Fibroblast of skin of left quadriceps (primary cell): ENCODE measurements around the gene HDAC3.

Experiments
- DNase-seq, 2 experiments: peaks; one replicate each; pipeline ENCODE4 v3.0.0-alpha.2; 2013; ENCODE audit warnings: low read depth in 2 of 2

Gene HDAC3

DNA sequence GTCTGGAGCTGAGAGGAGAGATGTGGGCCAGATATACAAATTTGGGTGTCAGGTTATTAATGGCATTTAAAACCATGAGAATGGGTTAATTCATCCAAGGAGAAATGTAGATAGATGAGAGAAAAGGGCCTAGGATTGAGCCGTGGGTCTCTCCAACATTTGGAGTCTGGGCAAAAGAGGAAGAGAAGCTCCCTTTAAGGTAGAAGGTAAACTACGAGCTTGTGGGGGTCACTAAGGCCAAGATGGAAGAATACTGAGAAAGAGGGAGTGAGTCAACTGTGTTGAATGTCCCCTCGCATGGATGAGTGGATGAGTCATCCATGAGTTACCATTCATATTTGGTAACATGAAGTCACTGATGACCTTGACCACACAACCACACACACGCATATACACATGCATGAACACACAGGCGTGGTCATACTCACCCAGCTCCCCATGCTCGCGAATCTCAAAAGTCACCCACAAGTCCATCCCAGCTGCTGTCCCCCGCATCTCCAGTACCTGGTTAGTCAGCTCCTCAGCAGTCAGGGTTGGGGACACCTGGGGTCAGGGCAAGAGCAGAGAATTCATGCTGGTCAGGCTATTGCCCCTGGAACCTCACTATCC is 21.4 kb upstream of the HDAC3 start:
- DNase-seq, result peak; percentile 60 to 62

- DNase-seq, result no peak
Measured at GRCh38 chr5:141657404-141657803, 20.8 kb upstream of the HDAC3 start.

GRCh38 chr5:141656396-141656795 is 19.7 kb upstream of the HDAC3 start:
- no peak for DNase-seq

- DNase-seq, result no peak
Measured at GRCh38 chr5:141655020-141655419, 18.4 kb upstream of the HDAC3 start.

GRCh38 chr5:141654298-141654697 is 17.6 kb upstream of the HDAC3 start:
- DNase-seq, result peak; percentile 67 to 70

- DNase-seq, result no peak
Measured at GRCh38 chr5:141651728-141652105, 15.1 kb upstream of the HDAC3 start.

- DNase-seq, result peak in 1 of 2 experiments; percentile 23
Measured at GRCh38 chr5:141650851-141651727, 14.4 kb upstream of the HDAC3 start, which contains the start of gene FCHSD1. TSS of gene FCHSD1 (minus strand) at chr5:141651418. CDS start at chr5:141651368, 50 bp downstream.

- DNase-seq, result no peak
Measured at GRCh38 chr5:141649972-141650371, 13.3 kb upstream of the HDAC3 start.

DNA sequence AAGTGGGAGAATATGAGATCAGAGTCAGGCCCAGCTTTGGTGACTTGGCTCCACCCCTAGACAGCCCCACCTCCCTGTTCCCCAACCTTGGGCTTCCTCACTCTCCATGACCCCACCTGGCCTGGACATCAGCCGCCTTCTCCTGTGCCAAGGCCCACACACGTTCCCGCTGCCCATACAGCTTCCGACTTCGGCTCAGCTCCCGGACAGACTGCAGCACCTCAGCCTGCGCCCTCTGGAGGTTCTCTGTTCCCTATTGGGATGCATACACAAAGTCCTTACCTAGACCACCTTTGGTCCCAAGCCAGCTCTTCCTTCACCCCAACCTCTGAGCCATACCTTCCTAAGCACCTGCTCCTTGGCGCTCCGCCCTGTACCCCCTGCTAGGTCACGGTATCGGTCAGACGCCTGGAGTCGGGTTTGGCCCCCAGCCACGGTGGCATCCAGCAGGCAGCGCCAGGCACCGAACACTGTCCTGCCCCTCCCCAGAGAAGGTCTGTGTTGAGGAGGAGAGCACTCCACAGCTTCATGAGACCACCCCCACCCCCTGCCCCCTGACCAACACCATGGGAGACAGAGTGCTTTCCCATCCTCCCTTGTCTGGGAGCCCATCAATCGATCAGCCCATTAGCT is 12.5 kb upstream of the HDAC3 start:
- DNase-seq, result no peak

DNA sequence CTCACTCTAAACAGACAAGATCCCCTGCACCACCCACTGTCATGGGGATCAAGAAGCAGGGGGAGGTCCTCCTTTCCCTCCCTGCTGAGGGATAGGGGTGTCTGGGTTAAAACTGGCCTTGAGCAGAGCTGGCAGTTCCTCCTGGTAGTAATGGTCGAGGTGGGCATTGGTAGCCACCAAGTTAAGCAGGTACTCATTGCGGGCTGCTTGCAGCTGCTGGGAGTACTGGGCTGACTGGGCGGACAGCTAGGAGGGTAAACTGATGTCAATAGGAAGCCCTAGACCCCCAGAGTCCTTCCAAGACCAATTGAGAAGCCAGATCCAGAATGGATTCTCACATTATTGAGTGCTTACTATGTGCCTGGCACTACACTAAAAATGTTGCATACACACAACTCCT is 11.2 kb upstream of the HDAC3 start:
- no peak for DNase-seq

DNA sequence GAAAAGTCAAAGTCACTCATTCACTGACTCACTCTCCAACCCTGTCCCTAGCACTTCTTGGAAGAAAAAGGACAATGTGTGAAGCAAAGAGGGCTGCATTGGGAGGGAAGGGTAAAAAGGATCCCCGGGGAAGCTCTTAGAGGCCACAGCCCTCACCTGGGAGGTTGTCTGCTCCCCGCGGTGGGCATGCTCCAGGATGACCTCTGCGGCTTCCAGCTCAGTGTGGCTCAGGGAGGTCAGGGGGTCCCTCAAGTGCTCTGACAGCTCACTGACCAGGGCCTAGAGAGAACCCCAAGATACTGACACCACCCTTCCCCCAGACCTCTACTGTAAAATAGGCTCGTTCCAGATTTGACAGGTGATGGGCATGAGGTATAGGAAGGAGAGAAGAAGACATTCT is 10.6 kb upstream of the HDAC3 start:
- DNase-seq, result no peak

GRCh38 chr5:141646026-141646425 is 9.4 kb upstream of the HDAC3 start:
- no peak for DNase-seq

DNA sequence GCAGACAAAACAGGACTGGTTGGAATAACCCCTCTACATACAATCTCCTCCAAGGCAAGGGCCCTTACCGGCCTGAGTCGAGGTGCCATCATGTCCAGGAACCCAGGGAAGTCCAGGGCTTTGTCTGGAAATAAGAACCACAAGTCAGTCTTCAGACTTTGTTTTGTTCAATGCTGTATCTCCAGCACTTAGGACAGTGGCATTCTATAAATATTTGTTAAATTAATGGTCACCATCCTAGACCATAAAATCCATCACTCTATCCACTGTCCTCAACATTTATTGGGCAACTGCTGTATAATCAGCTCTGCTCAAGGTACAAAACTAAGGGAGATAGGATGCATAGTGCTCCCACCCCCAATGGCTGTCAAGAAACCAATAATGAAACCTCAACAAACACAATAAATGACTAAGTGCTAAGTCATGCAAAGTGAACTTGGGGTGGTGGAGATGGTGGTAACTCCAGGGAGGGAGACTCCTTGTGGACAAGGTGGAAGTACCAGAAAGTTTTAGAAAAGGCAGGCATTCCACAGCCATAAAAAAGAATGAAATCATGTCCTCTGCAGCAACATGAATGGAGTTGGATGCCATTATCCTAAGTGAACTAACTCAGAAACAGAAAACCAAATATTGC is 5.1 kb upstream of the HDAC3 start:
- DNase-seq, result peak; percentile 40 to 44

- no peak for DNase-seq
Measured at GRCh38 chr5:141640698-141641097, 4.0 kb upstream of the HDAC3 start.

DNA sequence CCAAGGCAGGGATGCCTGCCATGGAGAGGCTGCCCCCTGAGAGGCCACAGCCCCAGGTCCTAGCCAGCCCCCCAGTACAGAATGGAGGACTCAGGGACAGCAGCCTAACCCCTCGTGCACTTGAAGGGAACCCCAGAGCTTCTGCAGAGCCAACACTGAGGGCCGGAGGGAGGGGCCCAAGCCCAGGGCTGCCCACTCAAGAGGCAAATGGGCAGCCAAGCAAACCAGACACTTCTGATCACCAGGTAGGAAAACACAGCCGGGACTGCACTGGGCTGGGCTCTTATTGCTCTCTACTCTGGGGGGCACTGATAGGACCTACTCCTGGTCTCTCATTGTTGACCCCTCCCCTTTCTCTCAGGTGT is 3.4 kb upstream of the HDAC3 start:
- DNase-seq, result no peak

DNA sequence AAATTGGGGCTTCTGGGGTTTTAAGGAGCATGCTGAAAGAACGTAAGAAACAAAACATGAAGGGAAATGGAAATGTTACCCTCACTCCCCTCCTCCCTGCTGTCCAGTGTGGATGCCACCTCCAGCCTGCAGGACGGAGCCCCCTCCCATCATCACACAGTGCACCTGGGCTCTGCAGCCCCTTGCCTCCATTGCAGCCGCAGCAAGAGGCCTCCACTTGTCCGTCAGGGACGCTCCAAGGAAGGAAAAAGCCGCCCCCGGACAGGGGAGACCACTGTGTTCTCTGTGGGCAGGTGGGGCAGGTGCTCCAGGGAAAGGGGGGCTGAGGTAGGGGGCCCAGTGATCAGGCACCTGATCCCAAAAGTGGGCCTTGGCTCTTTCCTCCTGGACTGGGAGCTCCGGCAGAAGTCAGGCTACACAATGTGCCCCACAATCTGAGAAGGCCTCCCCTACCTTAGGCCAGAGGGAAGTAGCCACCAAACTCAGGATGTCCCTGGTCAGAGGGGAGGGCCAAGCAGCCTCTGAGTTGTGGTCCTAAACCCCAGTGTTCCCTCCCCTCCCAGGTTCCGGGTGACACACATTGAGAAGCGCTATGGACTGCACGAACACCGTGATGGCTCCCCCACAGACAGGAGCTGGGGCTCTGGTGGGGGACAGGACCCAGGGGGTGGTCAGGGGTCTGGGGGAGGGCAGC is 2.9 kb upstream of the HDAC3 start:
- no peak for DNase-seq

DNA sequence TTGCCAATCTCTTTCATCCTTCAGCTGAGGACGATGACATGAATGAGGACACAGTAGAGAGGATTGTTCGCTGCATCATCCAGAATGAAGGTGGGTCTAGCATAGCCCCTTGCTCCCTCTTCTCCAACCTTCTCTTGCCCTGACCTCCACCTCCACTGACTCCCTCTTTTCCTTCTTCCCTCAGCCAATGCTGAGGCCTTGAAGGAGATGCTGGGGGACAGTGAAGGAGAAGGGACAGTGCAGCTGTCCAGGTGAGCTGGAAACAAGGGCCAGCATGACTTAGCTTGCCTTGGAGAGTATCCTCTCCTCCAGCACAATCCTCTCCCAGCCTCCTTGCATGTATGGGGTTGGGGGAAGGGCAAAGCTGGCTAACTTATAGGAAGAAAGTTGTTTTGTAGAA is 2.1 kb upstream of the HDAC3 start:
- no peak for DNase-seq

DNA sequence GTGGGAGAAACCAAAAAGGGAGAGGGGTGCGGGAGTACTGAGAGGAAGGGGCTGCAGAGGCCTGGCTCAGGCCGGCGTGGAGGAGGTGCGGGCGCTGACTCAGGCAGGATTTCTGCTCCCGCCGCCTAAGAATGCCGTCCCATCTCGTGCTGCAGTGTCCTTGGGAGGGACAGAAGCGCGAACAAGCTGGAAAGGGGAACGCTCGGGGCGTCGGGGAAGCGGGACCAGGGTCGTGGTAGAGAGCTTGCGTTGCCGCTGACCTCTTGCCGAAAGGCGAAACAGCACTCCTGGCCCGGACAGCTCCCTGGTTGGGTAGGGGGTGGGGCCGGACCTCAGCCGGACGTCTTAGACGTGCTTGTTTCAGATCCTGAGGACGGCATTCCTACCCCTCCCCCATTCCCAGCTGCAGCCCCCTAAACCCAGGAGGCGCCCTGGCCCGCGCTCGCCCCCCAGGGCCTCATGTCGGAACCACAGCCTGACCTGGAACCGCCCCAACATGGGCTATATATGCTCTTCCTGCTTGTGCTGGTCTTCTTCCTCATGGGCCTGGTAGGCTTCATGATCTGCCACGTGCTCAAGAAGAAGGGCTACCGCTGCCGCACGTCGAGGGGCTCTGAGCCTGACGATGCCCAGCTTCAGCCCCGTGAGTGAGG is 1.2 kb upstream of the HDAC3 start:
- no peak for DNase-seq

- DNase-seq, result no peak
Measured at GRCh38 chr5:141637123-141637766, 596 bp upstream of the HDAC3 start.

GRCh38 chr5:141636106-141636412 is 590 bp downstream of the HDAC3 start:
- DNase-seq, result no peak

DNA sequence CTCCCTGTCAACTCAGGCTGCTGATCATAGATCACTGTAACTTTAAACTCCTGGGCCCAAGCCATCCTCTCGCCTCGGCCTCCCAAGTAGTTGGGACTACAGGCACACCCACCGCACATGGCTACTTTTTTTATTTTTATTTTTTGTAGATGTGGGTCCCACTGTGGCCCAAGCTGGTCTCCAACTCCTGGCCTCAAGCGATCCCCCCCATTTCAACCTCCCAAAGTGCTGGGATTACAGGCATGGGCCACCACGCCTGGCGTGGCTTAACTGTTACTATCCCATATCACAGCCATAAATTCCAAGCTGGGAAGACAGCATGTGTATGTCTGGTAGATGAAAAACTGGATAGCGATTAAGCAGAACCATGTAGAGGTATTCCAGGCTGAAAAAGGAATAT is 1.0 kb downstream of the HDAC3 start:
- no peak for DNase-seq
